HG02852 (cell line): ENCODE data around the gene ATXN7L3.
"Not testable (repeated sequence)": the region's sequence is repeated elsewhere in the genome, so short reads cannot be mapped to it uniquely, and the experiment has no call there.

ENCODE experiments used
- ATAC-seq: cut with Tn5 transposase; IDR thresholded peaks from one replicate; pipeline ENCODE4 v1.9.1; 2021; ENCODE audit warnings: mild to moderate bottlenecking, moderate library complexity; ENCODE audit not compliant: unreplicated experiment

Gene ATXN7L3

DNA sequence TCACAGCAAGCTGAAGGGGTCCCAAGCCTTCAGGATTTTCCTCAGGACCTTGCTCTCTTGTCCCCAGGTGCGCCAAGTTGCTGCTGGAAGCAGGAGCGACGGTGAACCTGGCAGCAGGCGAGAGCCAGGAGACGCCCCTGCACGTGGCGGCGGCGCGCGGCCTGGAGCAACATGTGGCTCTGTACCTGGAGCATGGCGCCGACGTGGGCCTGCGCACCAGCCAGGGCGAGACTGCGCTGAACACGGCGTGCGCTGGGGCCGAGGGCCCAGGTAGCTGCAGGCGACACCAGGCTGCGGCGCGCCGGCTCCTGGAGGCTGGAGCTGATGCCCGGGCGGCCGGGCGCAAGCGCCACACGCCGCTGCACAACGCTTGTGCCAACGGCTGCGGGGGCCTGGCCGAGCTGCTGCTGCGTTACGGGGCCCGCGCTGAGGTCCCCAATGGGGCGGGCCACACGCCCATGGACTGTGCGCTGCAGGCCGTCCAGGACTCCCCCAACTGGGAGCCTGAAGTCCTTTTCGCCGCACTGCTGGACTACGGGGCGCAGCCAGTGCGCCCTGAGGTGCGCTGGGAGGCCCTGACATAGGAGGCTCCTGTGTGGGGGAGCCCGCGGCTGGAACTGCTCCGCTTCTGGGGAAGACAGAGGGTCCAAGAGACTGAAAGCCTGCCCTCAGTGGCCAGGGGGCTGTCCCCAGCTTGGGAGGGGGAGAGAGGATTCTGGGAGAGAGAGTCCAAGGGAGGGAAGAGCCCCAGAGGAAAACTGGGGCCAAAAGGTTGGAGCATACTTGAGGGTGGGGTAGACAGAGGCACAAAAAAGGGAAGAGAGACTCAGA, 22.8 kb downstream of the ATXN7L3 start:
- no peak for ATAC-seq

GRCh38 chr17:44176257-44176656, 23.4 kb downstream of the ATXN7L3 start:
- no peak for ATAC-seq

DNA sequence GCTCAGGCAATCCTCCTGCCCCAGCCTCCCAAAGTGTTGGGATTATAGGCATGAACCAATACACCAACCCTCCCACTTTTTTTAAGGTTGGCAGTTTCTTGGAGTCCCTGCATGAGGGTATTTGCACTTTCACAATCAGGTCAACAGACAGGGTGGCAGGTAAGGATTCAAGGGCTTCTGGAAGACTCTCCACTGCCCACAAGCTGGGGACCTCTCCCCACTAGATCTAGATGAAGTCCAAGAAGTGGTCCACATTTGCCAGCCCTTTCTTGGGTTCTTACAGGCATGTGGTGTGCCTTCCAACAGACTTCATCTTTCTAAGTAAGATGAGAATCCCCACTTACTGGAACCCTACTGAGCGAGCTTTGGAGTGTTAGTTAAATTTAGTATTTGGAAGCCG, 25.3 kb downstream of the ATXN7L3 start:
- no peak for ATAC-seq

DNA sequence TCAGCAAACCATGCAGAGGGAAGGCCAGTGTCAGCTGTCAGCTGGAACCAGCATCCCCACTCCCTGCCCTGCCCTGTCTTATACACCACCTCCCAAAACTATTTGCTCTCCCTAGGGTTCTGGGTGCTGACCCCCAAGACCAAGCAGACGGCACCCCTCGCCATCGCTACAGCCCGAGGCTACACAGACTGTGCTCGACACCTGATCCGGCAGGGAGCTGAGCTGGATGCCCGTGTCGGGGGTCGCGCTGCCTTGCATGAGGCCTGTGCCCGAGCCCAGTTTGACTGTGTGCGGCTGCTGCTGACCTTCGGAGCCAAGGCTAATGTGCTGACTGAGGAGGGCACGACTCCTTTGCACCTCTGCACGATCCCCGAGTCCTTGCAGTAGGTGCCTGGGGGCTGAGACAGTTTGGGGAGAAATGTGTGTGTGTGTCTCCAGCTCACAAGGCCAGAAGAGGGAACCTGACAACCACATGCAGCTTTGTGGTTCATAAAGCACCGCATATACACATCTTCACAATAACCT, 27.7 kb downstream of the ATXN7L3 start:
- ATAC-seq, result no peak

- ATAC-seq, result no peak
Observed at GRCh38 chr17:44170499-44171201, 29.0 kb downstream of the ATXN7L3 start, which contains the start of gene ASB16. ASB16 (plus strand) TSS chr17:44170704; CDS start chr17:44170790, 86 bp downstream.

DNA sequence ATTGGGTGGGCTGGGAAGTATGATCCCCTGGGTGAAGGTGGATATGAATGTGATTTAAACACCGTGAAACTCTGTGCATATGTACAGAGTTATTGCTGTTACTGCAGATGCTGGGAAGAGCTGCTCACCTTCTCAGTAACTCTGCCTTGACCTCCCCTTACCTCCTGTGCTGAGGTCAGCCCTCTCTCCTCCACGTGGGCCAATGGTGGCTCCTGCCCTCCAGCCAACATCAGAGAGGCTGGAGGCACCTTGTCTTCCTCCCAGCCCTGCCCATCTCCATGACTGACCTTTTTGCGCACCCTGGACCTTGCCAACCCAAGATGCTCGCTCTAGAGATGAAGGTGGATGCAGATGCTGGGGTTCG, 29.6 kb downstream of the ATXN7L3 start:
- ATAC-seq, result no peak

DNA sequence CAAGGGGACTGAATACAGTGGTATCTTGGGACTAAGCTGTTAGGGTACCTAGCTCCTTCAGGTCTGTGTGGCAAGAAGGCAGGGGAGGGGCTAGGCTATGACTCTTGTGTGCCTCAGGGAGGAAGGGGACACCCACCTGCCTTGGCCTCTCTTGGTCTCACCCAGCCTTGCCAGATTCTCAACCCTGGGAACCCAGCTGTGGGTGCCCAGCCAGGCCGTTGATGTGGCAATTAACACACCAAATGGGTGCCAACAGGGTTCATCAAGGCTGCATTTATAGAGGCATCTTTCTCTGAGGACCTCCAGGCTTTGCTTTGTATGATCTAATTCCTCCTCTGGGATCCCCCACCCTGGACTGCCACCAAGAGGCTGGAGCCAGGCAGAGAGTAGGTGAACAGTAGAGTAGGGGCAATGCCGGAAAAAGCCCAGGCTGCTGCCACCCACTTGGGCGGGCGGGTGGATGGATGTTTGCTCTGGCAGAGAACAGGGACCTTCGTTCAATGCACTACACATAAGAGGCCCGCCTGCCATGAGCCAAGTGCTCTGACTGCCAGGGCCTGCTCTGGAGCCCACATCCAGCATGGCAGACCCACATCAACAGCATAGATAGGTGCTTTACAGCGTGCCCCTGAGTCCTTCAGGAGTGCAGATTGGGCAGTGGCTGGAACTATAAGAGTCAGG, 32.4 kb downstream of the ATXN7L3 start:
- no peak for ATAC-seq

DNA sequence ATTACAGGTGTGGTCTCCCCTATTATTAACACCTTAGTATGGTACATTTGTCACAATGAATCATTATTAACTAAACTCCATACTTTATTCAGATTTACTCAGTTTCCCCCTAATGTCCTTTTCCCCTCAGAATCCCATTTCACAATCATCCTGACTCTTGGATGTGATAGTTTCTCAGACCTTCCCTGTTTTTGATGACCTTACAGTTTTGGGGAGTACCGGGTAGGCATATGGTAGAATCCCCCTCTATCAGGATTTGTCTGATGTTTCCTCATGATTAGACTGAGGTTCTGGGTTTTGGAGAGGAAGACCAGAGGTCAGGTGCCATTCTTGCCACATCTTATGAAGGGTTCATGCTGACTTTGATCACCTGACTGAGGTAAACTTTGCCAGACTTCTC, 35.2 kb downstream of the ATXN7L3 start:
- no peak for ATAC-seq

DNA sequence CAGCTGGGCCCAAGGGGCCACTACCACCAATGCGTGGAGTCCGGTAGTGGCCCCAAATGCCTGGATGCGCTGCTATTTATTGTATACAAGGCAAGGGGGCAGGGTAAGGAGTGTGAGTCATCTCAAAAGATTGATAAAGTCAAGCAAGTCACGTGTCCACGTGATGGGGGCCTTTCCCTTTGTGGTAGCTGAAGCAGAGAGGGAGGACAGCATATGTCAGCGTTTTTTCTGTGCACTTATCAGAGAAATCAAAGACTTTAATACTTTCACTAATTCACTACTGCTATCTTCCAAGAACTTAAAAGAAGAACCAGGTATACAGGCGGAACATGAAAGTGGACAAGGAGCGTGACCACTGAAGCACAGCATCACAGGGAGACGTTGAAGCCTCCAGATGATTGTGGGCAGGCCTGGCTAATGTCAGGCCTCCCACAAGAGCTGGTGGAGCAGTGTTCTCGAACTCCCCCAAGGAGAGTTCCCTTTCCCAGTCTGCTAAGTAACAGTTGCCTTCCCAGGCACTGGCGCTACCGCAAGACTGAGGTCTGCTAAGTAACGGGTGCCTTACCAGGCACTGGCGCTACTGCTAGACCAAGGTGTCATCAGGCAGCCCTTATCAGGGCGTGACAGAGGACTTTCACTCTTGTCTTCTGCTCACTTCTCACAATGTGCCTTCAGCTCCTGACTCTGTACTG, 40.0 kb downstream of the ATXN7L3 start:
- ATAC-seq, result no peak

DNA sequence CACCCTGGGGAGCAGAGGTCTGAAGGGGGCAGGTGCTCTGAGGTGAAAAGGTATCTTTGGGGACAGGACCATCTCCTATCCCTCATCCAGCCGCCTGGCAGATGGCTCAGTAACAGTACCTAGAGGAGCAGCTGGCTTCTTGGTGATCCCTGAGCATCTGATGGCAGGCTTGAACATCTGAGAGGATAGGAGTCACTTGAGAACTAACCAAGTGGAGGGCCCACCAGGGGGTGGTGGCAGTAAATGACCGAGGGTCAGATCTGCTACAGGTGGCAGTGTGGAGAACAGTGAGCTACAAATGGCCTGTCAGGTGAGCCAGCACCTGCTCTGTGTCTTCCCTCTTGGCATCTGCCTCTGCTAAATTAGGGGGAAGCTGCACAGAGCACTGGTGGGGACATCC, 44.2 kb downstream of the ATXN7L3 start:
- ATAC-seq, result no peak

GRCh38 chr17:44152875-44153274, 46.8 kb downstream of the ATXN7L3 start:
- ATAC-seq, result no peak

DNA sequence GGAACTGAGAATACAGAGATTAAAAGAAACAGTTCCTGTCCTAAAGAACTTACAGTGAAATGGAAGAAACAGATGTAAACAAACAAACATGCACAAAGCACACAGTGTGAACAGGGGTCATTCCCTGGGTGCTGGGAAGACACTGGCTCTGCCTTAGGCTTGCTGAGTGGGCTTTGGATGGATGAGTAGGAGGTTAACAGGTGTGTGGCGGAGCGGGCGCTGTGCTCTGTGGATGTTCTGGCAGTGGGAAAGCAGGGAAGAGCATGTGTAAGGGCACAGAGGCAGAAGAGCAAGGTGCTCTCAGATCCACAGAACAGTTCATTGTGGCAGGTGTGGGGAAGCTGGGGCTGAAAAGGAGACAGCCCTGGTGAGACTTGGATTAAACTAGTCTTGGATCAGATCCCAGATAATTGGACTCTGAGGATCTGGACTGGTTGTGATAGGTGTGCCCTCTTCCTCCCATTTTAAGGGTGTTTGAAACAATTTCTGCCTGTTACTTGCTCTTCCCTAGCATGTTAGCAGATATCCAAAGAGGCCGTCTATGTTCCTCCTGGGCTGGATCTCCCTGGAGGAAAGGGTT, 49.8 kb downstream of the ATXN7L3 start:
- ATAC-seq, result no peak

DNA sequence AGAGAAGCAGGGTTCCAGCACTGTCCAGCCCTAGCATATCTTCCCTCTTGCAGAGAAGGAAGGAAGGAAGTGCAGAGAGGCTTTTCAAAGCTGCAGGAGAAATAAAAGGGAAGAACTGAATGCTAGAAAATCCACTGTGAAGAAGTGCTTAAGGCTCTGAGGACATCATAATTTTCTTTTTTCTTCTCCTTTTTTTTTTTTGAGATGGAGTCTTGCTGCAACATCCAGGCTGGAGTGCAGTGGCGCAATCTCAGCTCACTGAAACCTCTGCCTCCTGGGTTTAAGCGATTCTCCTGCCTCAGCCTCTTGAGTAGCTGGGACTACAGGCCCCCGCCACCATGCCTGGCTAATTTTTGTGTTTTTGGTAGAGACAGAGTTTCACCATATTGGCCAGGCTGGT, 50.6 kb downstream of the ATXN7L3 start:
- not testable (repeated sequence) for ATAC-seq

DNA sequence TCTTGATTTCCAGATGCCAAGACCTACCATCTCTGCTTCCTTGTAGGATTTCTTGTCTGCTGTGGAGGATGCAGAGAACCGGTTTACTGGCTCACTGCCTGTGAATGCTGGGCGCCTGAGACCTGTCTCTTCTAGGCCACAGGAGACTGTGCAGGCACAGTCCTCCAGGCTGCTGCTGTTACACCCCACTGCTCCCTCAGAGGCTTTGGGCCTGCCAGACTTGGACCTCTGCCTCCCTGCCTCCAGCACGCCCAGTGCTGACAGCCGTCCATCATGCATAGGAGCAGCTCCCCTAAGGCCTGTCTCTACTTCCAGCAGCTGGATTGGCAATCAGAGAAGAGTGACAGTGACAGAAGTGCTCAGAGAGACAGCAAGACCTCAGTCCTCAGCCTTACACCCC, 51.9 kb downstream of the ATXN7L3 start:
- ATAC-seq, result no peak

DNA sequence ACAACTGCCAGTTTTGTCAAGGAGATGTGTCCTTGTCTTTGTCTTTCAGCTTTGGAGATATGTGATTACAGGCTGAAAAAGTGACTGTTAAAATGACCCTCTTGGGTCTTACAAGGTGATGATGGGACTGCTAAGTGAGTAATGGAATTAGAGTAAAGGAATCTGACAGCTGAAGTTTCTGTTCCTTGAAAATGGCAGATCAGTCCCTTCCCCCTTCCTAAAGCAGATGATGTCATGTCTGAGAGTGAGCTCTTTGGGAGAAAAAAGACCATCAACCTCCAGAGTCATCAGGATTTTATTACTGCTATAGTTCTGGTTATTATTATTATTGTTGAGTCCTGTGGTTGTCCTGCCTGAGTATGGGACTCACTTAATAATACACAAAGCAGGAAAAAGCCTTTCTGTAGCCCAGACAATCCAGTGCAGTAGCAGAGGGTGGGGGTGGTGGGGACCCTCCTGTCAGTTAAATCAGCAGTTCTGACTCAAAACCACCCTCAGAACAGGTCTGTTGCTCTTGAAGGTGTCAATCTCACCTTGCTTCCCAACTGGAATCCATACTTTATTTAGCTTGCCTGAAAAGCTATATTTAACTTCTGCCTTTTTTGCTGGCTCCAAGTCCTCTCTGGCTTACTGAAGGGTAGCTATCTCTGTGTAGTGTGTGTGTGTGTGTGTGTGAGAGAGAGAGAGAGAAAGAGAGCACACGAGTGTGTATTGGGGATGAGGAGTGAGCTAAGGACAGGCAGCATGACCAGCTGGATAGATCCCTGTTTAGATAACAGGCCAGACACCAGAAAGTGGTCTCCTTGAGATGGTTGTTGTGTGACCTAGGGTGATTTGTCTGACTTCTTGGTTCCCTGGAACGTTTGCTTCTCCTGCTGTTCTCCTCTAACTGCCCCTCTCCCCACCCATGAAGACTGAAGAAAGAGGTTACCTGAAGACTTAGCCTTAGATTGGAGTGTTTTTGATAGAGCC, 53.0 kb downstream of the ATXN7L3 start:
- ATAC-seq, result no peak

- ATAC-seq, result no peak
Observed at GRCh38 chr17:44144966-44145739, 54.5 kb downstream of the ATXN7L3 start.

- ATAC-seq, result not testable (repeated sequence)
Observed at GRCh38 chr17:44143921-44144320, 55.8 kb downstream of the ATXN7L3 start.
